Endometrial microvascular endothelial cells (primary cell): ENCODE measurements around the gene IL25. TPM values are rescaled to one million over a fixed set of nuclear protein-coding genes. Genes with fewer than 3 reads are reported as not detected.
"Not testable (repeated sequence)": the region's sequence is repeated elsewhere in the genome, so short reads cannot be mapped to it uniquely, and the experiment has no call there.

Experiments used
- in situ Hi-C: cut with HindIII; loops from 2 replicates; pipeline ENCODE4 v1.10.0; 2017; ENCODE audit warnings: low sequenced_read_pairs, low pct_unique_long_range_greater_than_20kb; ENCODE audit errors: inconsistent ontology term
- total RNA-seq: library from RNA; depleted of rRNA; stranded (reverse); fragments of >200 nt; gene quantifications from one replicate; pipeline ENCODE4 v1.2.3, GENCODE V29; 2015; ENCODE audit errors: inconsistent ontology term

The IL25 gene
- total RNA-seq, 1 donor from 2014 or later = not detected

DNA sequence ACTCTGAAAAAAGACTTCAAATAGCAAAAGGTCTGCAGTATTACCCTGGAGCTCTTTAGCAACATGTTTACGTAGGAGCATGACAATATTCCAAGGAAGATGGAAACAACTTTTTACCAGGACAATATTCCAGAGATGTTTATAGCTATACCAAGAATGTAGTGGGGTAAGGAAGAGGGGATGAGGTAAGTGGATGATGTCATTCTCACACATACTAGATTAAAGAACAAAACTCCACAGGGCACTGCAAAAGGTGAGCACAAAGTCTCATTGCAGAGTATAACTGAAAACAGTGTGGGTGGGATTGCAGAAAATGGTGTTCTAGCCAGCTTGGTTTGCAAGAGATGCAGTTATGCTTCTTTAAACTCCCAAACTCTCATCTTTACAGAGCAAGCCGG is 12.6 kb downstream of the IL25 start:
- in situ Hi-C loops = no loop called here

GRCh38 chr14:23385642-23386265 is 13.1 kb downstream of the IL25 start:
- in situ Hi-C loops = no loop called here

GRCh38 chr14:23386266-23386657 is 13.7 kb downstream of the IL25 start:
- in situ Hi-C loops = not testable (repeated sequence)

- in situ Hi-C loops = no loop called here
Measured at GRCh38 chr14:23386999-23387398, 14.4 kb downstream of the IL25 start.

DNA sequence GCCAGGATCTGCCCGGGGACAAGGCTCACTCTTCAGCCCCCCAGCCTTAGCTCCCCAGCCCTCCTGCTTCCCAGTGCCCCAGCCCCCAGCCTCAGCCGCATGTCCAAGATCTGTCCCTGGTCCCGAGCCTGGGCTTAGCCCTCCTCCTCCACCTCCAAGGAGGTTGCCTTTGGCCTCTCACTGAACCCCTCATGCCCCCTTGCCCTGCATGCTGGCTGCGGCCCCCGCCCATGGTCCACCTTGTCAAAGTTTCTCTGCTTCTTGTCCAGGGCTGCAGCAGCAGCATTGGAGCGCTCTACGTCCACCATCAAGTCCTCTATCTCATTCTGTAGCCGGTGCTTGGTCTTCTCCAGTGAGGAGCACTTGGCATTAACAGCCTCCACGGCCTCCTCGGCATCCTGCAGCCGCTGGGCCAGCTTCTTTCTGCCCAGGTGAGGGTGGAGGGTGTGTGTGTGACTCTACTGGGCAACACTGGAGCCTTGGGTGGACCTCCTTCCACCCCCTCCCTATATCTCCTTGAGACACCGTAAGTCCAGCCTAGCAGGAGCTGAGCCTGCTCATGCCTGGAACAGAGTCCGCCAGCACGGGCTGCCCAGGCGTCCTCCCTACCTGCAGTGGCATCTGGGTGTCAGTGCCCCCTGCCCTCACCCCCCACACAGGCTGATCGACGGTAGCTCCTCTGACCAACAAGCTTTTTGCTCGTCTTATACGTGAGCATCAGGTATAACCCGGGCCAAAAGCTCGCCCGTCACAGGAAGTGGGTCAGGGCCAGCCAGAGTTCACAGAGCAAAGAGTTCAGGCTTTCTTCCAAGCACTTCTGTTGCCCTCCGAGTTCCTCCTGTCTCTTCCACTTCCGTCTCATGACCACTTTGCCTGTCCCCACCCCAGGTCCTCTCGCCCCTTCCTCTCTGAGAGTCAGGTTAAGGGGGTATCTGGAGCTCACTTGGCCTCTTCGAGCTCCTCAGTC is 15.6 kb downstream of the IL25 start:
- in situ Hi-C loops = no loop called here

GRCh38 chr14:23388996-23389395 is 16.4 kb downstream of the IL25 start:
- in situ Hi-C loops = no loop called here

GRCh38 chr14:23389396-23389795 is 16.8 kb downstream of the IL25 start:
- in situ Hi-C loops = no loop called here

DNA sequence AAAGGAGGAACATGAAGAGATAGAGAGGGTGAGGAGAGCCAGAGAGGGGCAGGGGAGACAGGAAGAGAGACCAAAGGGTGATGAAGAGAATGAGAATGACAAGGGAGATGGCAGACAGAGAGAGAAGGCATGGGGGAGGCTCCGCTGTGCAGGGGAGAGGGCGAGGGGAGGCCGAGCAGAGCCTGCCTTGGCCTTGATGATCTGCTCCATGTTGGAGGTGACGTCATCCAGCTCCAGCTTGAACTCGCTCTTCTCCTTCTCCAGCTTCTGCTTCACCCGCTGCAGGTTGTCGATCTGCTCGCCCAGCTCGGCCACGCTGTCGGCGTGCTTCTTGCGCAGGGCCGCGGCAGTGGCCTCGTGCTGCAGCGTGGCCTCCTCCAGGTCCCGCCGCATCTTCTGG is 17.3 kb downstream of the IL25 start:
- in situ Hi-C loops = not testable (repeated sequence)

DNA sequence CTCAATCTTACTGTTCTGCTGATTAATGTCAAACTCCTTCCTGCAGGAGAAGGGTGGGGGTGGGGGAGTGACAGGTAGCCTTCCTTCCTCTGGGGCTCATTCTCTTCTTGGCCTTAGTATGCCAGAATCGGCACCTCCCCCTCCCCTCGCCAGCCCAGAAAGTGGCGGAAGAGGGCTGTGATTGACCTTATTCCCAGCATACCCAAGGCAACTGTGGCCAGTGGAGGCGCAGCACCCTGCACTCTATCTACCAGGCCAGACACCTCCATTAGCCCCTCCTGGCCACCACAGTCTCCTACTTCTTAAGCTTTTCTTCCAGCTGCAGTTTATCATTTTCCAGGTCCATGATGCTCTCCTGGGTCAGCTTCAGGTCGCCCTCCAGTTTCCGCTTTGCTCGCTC is 20.0 kb downstream of the IL25 start:
- in situ Hi-C loops = no loop called here

- in situ Hi-C loops = no loop called here
Measured at GRCh38 chr14:23396126-23396525, 23.5 kb downstream of the IL25 start.

DNA sequence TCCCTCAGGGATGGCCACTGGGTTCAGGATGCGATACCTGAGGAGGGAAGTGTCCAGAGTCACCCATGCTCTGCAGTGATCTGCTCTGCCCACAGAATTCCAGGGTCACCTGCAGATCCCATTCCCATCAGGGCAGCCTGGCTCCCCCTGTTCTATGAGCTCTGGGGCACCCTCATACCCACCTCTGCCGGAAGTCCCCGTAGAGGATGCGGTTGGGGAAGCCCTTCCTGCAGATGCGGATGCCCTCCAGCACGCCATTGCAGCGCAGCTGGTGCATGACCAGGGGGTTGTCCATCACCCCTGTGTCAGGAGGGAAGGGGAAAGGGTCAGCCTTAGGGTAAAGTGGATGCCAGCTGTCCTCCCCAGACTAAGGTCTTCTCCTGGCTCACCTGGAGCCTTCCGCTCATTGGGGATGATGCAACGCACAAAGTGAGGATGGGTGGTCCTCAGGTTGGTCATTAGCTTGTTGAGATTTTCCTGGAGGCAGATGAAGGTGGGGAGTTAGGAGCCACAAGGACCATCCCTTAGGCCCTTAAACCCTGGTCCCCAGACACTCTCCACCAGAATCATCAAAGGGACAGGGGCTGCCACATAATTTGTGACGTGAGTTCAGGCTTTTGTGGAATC is 24.3 kb downstream of the IL25 start:
- in situ Hi-C loops = no loop called here

GRCh38 chr14:23398348-23398747 is 25.7 kb downstream of the IL25 start:
- in situ Hi-C loops = no loop called here

GRCh38 chr14:23399136-23399535 is 26.5 kb downstream of the IL25 start:
- in situ Hi-C loops = no loop called here

GRCh38 chr14:23399591-23399990 is 27.0 kb downstream of the IL25 start:
- in situ Hi-C loops = no loop called here

DNA sequence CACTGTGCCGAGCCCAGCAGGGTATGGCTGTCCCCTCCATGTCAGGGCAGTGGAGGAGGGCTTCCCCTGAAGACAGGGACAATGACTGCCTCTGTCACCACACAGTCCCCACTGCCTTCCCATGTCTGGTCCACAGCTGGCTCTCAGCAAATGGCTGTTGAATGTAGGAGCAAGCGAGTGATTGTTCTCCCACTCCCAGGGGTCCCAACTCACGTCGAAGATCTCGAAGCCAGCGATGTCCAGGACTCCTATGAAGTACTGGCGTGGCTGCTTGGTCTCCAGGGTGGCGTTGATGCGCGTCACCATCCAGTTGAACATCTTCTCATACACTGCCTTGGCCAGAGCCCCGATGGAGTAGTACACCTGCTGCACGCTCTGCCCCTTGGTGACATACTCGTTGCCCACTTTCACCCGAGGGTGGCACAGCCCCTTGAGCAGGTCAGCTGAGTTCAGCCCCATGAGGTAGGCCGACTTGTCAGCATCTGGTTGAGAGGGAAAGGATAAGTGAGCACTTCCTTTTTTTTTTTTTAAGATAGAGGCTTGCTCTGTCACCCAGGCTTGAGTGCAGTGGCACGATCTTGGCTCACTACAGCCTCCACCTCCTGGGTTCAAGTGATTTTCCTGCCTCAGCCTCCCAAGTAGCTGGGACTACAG is 28.0 kb downstream of the IL25 start:
- in situ Hi-C loops = not testable (repeated sequence)

DNA sequence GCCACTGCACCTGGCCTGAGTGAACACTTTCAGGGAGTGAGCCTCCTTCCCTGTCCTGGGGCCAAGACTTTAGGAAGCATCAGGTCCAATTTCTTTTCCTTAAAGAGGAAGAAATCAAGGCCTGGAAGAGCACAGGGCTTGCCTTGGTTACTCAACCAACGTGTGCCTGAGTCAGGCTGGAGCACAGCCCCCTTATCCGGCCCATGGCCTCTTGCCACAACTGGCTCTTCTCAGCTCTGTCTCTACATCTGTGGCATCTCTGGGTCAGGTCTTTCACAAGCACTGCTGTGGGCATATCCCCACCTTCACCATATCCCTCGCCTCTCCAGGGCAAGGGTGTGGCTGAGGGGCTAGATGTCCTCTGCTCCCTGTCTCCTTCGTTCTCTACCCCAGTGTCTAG is 28.7 kb downstream of the IL25 start:
- in situ Hi-C loops = no loop called here

DNA sequence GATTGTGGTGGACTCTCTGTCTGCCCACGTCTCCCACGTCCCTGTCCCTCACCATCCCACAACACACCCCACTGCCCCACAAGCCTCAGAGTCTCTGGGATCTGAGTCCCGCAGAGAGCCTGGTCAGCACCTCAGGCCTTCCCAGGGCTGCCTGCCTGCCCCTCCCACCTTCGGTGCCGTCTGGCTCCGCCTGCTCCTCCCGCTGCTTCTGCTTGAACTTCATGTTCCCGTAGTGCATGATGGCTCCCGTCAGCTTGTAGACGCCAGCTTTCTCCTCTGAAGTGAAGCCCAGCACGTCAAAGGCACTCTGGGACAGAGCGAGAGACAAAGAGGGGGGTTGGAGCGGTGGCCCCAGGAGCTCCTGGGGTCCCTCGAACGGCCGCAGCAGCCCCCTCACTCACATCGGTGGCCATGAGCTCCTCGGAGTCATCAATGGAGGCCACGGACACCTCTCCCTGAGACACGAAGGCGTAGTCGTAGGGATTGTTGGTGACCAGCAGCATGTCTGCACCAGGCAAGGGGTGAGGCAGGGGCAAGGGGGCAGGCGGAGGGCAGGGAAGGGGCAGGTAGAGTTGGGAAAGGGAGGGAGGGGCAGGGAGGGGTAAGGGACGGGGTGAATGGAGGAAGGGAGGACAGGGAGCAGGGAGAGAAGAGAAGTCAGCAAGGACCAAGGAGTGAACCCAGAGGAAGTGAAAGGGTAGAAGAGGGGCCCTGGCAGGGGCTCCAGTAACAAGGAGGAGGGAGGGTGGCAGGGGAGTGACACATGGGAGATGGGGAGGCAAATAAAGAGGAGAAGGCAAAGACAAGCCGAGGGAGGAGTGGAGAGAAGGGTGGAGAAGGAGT is 29.9 kb downstream of the IL25 start:
- in situ Hi-C loops = no loop called here

DNA sequence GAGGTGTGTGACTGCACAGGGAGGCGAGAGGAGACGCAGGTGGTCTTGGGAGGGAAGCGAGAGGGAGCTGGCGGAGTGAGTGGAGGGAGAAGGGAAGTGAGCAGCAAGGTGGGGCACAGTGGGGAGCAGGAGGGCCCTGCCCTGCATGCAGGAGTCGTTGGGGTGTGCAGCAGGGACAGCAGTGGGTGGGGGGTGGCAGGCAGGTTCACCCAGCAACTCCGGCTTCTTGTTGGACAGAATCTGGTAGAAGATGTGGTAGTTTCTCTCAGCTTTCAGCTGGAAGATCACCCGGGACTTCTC is 30.5 kb downstream of the IL25 start:
- in situ Hi-C loops = no loop called here

GRCh38 chr14:23403908-23404307 is 31.3 kb downstream of the IL25 start:
- in situ Hi-C loops = no loop called here
